HCT116 (cell line): ENCODE measurements around the gene HOXD10. TPM values are rescaled to one million over a fixed set of nuclear protein-coding genes. Genes with fewer than 3 reads are reported as not detected.
A peak's percentile ranks its signal among the peaks of the same experiment; 100 is the strongest.

ENCODE experiments used
- ATAC-seq: fragments of 200-7000 bp; cut with Tn5 transposase; 2 replicates; pipeline ENCODE4 v1.9.1; 2020; ENCODE audit warnings: mild to moderate bottlenecking, moderate library complexity
- BruUV-seq: library from RNA; stranded (reverse); fragments of 400-500 nt; replicated peaks from 2 replicates; lab custom pipeline; 2021; lab: Mats Ljungman, UMichigan
- CTCF ChIA-PET: fragments of 300-600 bp; sonication (Branson Sonifier 250); formaldehyde crosslinking; loops from one replicate; lab custom pipeline; 2021; ENCODE audit warnings: antibody characterized with exemption; lab: Charles Lee
- POLR2A ChIA-PET: fragments of 300-600, 350-600 bp; sonication (Branson Sonifier 250); formaldehyde crosslinking; loops from one replicate; lab custom pipeline; 2021; ENCODE audit warnings: antibody characterized with exemption; lab: Charles Lee
- RAD21 ChIA-PET, 2 experiments: fragments of 300-600 bp; sonication (Branson Sonifier 250); formaldehyde crosslinking; loops; one replicate each; lab custom pipeline; 2023; ENCODE audit warnings: low total read pairs in 2 of 2; ENCODE audit not compliant: uncharacterized antibody in 2 of 2, unreplicated experiment in 2 of 2, low non-redundant PET in 1 of 2; lab: Charles Lee
- DNase-seq: peaks from one replicate; pipeline ENCODE4 v3.0.0-alpha.2; 2010; ENCODE audit warnings: low read depth, low spot score
- H2AFZ ChIP-seq: fragments of 200-600 bp; shearing (Covaris generic), sonication (generic); 2 replicates; pipeline ENCODE4 v1.6.1; 2017; ENCODE audit warnings: low read depth, mixed run types, mixed read lengths, antibody characterized with exemption, low read length; ENCODE audit not compliant: poor library complexity, severe bottlenecking
- H3K27ac ChIP-seq: 2 replicates; pipeline ENCODE4 v1.5.1; 2012; ENCODE audit warnings: low read depth, low read length
- H3K27me3 ChIP-seq: fragments of 200-600 bp; sonication (generic); 2 replicates; pipeline ENCODE4 v1.6.1; 2016; ENCODE audit warnings: mixed run types, low read length, mixed read lengths; ENCODE audit not compliant: insufficient read depth
- H3K36me3 ChIP-seq, 2 experiments: fragments of 200-500 bp in 1 of 2; fragments of 200-600 bp in 1 of 2; sonication (Bioruptor generic) in 1 of 2; sonication (generic) in 1 of 2; 2 replicates each; pipeline versions ENCODE4 v1.5.1 to v1.6.1; 2014 to 2016; ENCODE audit warnings: low read length in 2 of 2, inconsistent platforms in 1 of 2, mixed read lengths in 1 of 2, mixed run types in 1 of 2; ENCODE audit not compliant: insufficient read depth in 2 of 2, control insufficient read depth in 1 of 2
- H3K4me1 ChIP-seq, 2 experiments: fragments of 200-600 bp in 1 of 2; sonication (generic) in 1 of 2; 2 replicates each; pipeline versions ENCODE4 v1.5.1 to v1.6.1; 2012 to 2017; ENCODE audit warnings: low read length in 2 of 2, inconsistent platforms in 1 of 2, mild to moderate bottlenecking in 1 of 2, mixed read lengths in 1 of 2, mixed run types in 1 of 2, moderate library complexity in 1 of 2; ENCODE audit not compliant: insufficient read depth in 2 of 2, control insufficient read depth in 1 of 2
- H3K4me2 ChIP-seq: fragments of 200-600 bp; sonication (generic); 2 replicates; pipeline ENCODE4 v1.6.1; 2017; ENCODE audit warnings: mixed run types, low read length, mixed read lengths
- H3K4me3 ChIP-seq, 2 experiments: fragments of 200-600 bp in 1 of 2; sonication (generic) in 1 of 2; replicated peaks in 1 of 2; 2 replicates each; pipeline ENCODE4 v1.5.1; 2011 to 2016; ENCODE audit warnings: low read length in 2 of 2, control low read depth in 1 of 2, low read depth in 1 of 2, mild to moderate bottlenecking in 1 of 2, mixed read lengths in 1 of 2, mixed run types in 1 of 2
- H3K79me2 ChIP-seq: fragments of 200-600 bp; sonication (generic); 2 replicates; pipeline ENCODE4 v1.6.1; 2017; ENCODE audit warnings: mild to moderate bottlenecking, mixed run types, low read length, moderate library complexity, mixed read lengths; ENCODE audit not compliant: insufficient read depth
- H3K9ac ChIP-seq: fragments of 200-600 bp; sonication (generic); 2 replicates; pipeline ENCODE4 v1.6.1; 2016; ENCODE audit warnings: low read length, mixed read lengths
- H3K9me2 ChIP-seq: fragments of 200-600 bp; sonication (generic), shearing (Covaris generic); 2 replicates; pipeline ENCODE4 v1.6.1; 2017; ENCODE audit warnings: mixed run types, mild to moderate bottlenecking, moderate library complexity; ENCODE audit not compliant: insufficient read depth
- H3K9me3 ChIP-seq, 2 experiments: fragments of 200-500 bp in 1 of 2; fragments of 200-600 bp in 1 of 2; sonication (Bioruptor generic) in 1 of 2; sonication (generic) in 1 of 2; 2 replicates each; pipeline ENCODE4 v1.6.1; 2014 to 2017; ENCODE audit warnings: low read length in 2 of 2, mixed read lengths in 2 of 2, inconsistent platforms in 1 of 2, low read depth in 1 of 2, mild to moderate bottlenecking in 1 of 2, mixed run types in 1 of 2, moderate library complexity in 1 of 2; ENCODE audit not compliant: control insufficient read depth in 1 of 2, insufficient read depth in 1 of 2
- H4K20me1 ChIP-seq: fragments of 200-600 bp; sonication (generic), shearing (Covaris generic); 2 replicates; pipeline ENCODE4 v1.6.1; 2017; ENCODE audit warnings: mixed run types, mild to moderate bottlenecking, moderate library complexity; ENCODE audit not compliant: insufficient read depth
- CBX3 ChIP-seq: IDR thresholded peaks from 2 replicates; pipeline ENCODE4 v1.6.1; 2012; ENCODE audit warnings: low read depth
- FOSL1 ChIP-seq: IDR thresholded peaks from 2 replicates; pipeline ENCODE4 v1.6.1; 2012; ENCODE audit warnings: low read depth
- RAD21 ChIP-seq: IDR thresholded peaks from 2 replicates; pipeline ENCODE4 v1.6.1; 2012; ENCODE audit warnings: low read depth, mild to moderate bottlenecking
- intact Hi-C: fragments of 100-400 bp; cut with micrococcal nuclease; formaldehyde crosslinking; loops from 2 replicates; pipeline ENCODE4 v1.10.0; 2022
- total RNA-seq: library from RNA; stranded (reverse); gene quantifications from one replicate; pipeline ENCODE4 v1.2.1, GENCODE V29; 2021; ENCODE audit not compliant: unreplicated experiment
- TF ChIP-seq, protein P1 (sequence below): IDR thresholded peaks from 2 replicates; pipeline ENCODE4 v1.6.1; 2012
- TF ChIP-seq, protein P2 (sequence below), 3 experiments: fragments of 200-600 bp in 1 of 3; sonication (generic) in 1 of 3; IDR thresholded peaks in 2 of 3; conservative IDR thresholded peaks in 1 of 3; 2 replicates each; pipeline ENCODE4 v1.5.1; 2012 to 2017; ENCODE audit warnings: low read depth in 2 of 3, low read length in 2 of 3, antibody characterized with exemption in 1 of 3, borderline replicate concordance in 1 of 3, control low read depth in 1 of 3, mild to moderate bottlenecking in 1 of 3, mixed read lengths in 1 of 3, mixed run types in 1 of 3, moderate library complexity in 1 of 3; ENCODE audit not compliant: insufficient read depth in 1 of 3

HOXD10 gene
- total RNA-seq, 1 experiment from 2014 or later: not detected

DNA sequence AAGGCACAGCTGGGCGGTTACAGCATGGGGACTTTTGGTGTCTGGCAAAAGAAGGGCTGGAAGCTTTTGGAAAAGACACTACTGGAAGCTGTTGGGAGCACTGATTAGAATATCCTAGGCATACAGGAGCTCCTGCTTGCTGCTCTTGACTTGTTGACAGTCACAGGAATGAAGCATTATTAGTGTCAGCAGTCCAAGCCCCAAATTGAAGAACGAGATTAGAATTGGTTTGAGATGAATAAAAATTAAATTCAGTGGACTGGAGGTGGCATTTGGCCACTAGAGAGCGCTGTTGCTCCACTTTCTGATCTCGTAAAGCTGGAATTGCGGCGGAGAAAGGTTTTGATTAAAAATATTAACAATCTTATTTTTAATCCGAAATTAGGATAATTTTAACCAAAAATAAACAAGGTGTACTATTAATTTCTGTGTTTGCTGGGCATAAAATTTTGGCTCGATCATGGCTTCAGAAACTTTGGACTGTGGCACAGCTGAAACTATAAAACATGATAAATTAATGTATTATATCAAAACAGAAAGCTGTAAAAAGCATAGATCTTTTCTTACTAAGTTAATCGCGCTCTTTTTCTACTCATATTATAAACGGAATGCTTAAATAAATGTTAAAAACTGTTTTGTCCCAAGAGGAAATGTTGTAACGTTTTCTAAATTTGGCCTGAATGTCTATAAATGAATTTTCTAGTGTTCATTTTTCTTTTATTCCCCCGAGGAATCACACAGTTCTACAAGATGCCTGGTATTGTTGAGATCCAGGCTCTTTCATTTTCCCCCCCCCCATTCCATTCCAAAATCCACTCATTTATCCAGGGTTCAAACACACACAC, 10.6 kb downstream of the HOXD10 start:
- no peak for DNase-seq
- H3K27ac ChIP-seq: no peak overlapping the region
- TF ChIP-seq, protein P1, sequence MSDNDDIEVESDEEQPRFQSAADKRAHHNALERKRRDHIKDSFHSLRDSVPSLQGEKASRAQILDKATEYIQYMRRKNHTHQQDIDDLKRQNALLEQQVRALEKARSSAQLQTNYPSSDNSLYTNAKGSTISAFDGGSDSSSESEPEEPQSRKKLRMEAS: no peak
- TF ChIP-seq FOSL1: no peak
- TF ChIP-seq RAD21: peak; percentile 93
- TF ChIP-seq, protein P2, sequence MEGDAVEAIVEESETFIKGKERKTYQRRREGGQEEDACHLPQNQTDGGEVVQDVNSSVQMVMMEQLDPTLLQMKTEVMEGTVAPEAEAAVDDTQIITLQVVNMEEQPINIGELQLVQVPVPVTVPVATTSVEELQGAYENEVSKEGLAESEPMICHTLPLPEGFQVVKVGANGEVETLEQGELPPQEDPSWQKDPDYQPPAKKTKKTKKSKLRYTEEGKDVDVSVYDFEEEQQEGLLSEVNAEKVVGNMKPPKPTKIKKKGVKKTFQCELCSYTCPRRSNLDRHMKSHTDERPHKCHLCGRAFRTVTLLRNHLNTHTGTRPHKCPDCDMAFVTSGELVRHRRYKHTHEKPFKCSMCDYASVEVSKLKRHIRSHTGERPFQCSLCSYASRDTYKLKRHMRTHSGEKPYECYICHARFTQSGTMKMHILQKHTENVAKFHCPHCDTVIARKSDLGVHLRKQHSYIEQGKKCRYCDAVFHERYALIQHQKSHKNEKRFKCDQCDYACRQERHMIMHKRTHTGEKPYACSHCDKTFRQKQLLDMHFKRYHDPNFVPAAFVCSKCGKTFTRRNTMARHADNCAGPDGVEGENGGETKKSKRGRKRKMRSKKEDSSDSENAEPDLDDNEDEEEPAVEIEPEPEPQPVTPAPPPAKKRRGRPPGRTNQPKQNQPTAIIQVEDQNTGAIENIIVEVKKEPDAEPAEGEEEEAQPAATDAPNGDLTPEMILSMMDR (IDR thresholded peaks at IDR 0.05 in 2 of 3, conservative IDR thresholded peaks at IDR 0.05 in 1 of 3; ENCODE audit: borderline replicate concordance in 1 of 3, insufficient read depth in 1 of 3, low read depth in 2 of 3, low read length in 2 of 3): peak; percentile 64 to 88 (median 87)
- TF ChIP-seq CBX3: no peak
- TF ChIP-seq, all 23 proteins: peak for 2
- ATAC-seq: no peak
- Histone ChIP-seq H2AFZ (peak overlapping the region; percentile 70), H3K4me2 (peak overlapping the region; percentile 51), H3K4me1 (peaks cover 6 to 17% of the 10 kb centered on the region in 2 experiments; a peak in 3 of 4 replicates), H3K9ac (no peak overlapping the region), H4K20me1 (no peaks in the 10 kb centered on the region), H3K9me3 (no peaks in the 10 kb centered on the region), H3K79me2 (no peaks in the 10 kb centered on the region), H3K9me2 (no peaks in the 10 kb centered on the region), H3K4me3 (peak overlapping the region; percentile 9; a peak in 2 of 4 replicates), H3K36me3 (no peaks in the 10 kb centered on the region), H3K27me3 (no peaks in the 10 kb centered on the region)
- intact Hi-C loops: loop anchor here (1.0 to 5.0 kb wide), 7 partner anchors 511 to 1630 kb away; no protein-coding TSS in a partner anchor
- CTCF ChIA-PET: interaction anchor here (0.8 to 3.9 kb wide), 27 partner anchors 10 to 1038 kb away, joined by 3 to 36 read pairs (median 6); no protein-coding TSS in a partner anchor
- no TSS peak for BruUV-seq
- POLR2A ChIA-PET: interaction anchor here (0.7 to 1.9 kb wide), 6 partner anchors 42 to 1035 kb away, joined by 3 to 5 read pairs (median 4); no protein-coding TSS in a partner anchor
- RAD21 ChIA-PET: interaction anchor here (0.6 to 1.5 kb wide), 8 partner anchors 328 to 1037 kb away, joined by 3 to 7 read pairs (median 3); no protein-coding TSS in a partner anchor
